Midbrain (tissue), 1 donor: Measurements from ENCODE around the gene RWDD4.
A peak's percentile ranks its signal among the peaks of the same experiment; 100 is the strongest.
"Not testable (repeated sequence)": the region's sequence is repeated elsewhere in the genome, so short reads cannot be mapped to it uniquely, and the experiment has no call there.

Experiments
- DNase-seq: peaks from one replicate; lab custom pipeline; 2025; lab: John Stamatoyannopoulos, UW

RWDD4 gene

GRCh38 chr4:183635741-183636140, 23.2 kb downstream of the RWDD4 start:
- no peak for DNase-seq

- no peak for DNase-seq
Measured at GRCh38 chr4:183635321-183635720, 23.7 kb downstream of the RWDD4 start.

- no peak for DNase-seq
Measured at GRCh38 chr4:183633476-183634400, 25.2 kb downstream of the RWDD4 start.

- DNase-seq, result no peak
Measured at GRCh38 chr4:183632689-183633088, 26.3 kb downstream of the RWDD4 start.

GRCh38 chr4:183631577-183632198, 27.3 kb downstream of the RWDD4 start:
- peak; percentile 13 for DNase-seq

GRCh38 chr4:183627979-183628588, 30.9 kb downstream of the RWDD4 start:
- no peak for DNase-seq

GRCh38 chr4:183627286-183627685, 31.7 kb downstream of the RWDD4 start:
- not testable (repeated sequence) for DNase-seq

GRCh38 chr4:183626168-183626567, 32.8 kb downstream of the RWDD4 start:
- no peak for DNase-seq

GRCh38 chr4:183624548-183624947, 34.4 kb downstream of the RWDD4 start:
- DNase-seq, result no peak

- DNase-seq, result no peak
Measured at GRCh38 chr4:183621875-183622274, 37.1 kb downstream of the RWDD4 start.

- DNase-seq, result no peak
Measured at GRCh38 chr4:183620421-183620820, 38.6 kb downstream of the RWDD4 start.

- no peak for DNase-seq
Measured at GRCh38 chr4:183618681-183619080, 40.3 kb downstream of the RWDD4 start.

GRCh38 chr4:183617075-183617474, 41.9 kb downstream of the RWDD4 start:
- no peak for DNase-seq

GRCh38 chr4:183612329-183613250, 46.4 kb downstream of the RWDD4 start:
- DNase-seq, result no peak

GRCh38 chr4:183611210-183611830, 47.7 kb downstream of the RWDD4 start:
- DNase-seq, result no peak

- DNase-seq, result no peak
Measured at GRCh38 chr4:183610613-183611012, 48.4 kb downstream of the RWDD4 start.

- no peak for DNase-seq
Measured at GRCh38 chr4:183610033-183610432, 49.0 kb downstream of the RWDD4 start.

- DNase-seq, result no peak
Measured at GRCh38 chr4:183609151-183609550, 49.8 kb downstream of the RWDD4 start.

GRCh38 chr4:183607894-183608293, 51.1 kb downstream of the RWDD4 start:
- no peak for DNase-seq

- peak; percentile 18 for DNase-seq
Measured at GRCh38 chr4:183602557-183603027, 56.4 kb downstream of the RWDD4 start.

- no peak for DNase-seq
Measured at GRCh38 chr4:183601381-183601780, 57.6 kb downstream of the RWDD4 start.
